Measurements from ENCODE around the gene CCL4.

DNA sequence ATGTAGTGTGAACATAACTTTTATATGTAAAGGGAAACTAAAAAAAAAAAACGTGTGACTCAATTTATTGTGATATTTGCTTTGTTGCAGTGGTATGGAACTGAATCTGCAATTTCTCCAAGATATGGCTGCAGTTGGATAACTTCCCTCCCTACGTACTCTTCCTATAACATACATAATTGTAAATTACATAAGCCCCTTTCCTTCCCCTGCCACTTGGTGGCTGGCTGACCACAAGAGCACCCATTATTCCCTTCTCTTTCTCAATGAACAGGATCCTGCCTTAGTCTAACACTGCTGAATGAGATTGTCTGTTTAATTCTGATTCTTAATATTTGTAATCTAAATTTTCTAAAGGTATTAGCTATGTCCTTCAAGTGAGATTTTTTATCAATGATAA is 27.8 kb downstream of the CCL4 start:
- TF ChIP-seq ARNT (IDR thresholded peaks at IDR 0.05) (no peak), HDGF (IDR thresholded peaks at IDR 0.05; ENCODE audit: borderline replicate concordance) (no peak), BHLHE40 (IDR thresholded peaks at IDR 0.05; ENCODE audit: borderline replicate concordance) (no peak), SUZ12 (IDR thresholded peaks at IDR 0.05) (no peak), FOXK2 (IDR thresholded peaks at IDR 0.05) (no peak), NFRKB (IDR thresholded peaks at IDR 0.05) (no peak), ELF4 (IDR thresholded peaks at IDR 0.05) (no peak)

Data from HEK293T (cell line).